SK-N-SH treated with all-trans-retinoic acid at 6 μM for 48 hours (cell line): ENCODE data around the gene ATP8A1.

Experiments used
- ARNTL ChIP-seq: fragments of 450-650 bp; formaldehyde crosslinking; IDR thresholded peaks from 2 replicates; pipeline ENCODE4 v1.5.0; 2020; ENCODE audit warnings: low read depth, mild to moderate bottlenecking, moderate library complexity, borderline replicate concordance
- BACH2 ChIP-seq: fragments of 250-450 bp; sonication (Bioruptor Pico); IDR thresholded peaks from 2 replicates; pipeline ENCODE4 v1.9.0; 2021; ENCODE audit warnings: mild to moderate bottlenecking, borderline replicate concordance
- CSRNP3 ChIP-seq: fragments of 250-450 bp; sonication (Bioruptor Pico); IDR thresholded peaks from 2 replicates; pipeline ENCODE4 v1.5.1; 2021; ENCODE audit warnings: mild to moderate bottlenecking, moderate library complexity
- ESRRG ChIP-seq: fragments of 250-450 bp; sonication (Bioruptor Pico); IDR thresholded peaks from 2 replicates; pipeline ENCODE4 v1.6.1; 2021; ENCODE audit warnings: mild to moderate bottlenecking
- ISL1 ChIP-seq: fragments of 250-450 bp; sonication (Bioruptor Pico); IDR thresholded peaks from 2 replicates; pipeline ENCODE4 v2.1.2; 2022; ENCODE audit warnings: mild to moderate bottlenecking, moderate library complexity
- PATZ1 ChIP-seq: fragments of 250-450 bp; sonication (Bioruptor Pico); IDR thresholded peaks from 2 replicates; pipeline ENCODE4 v1.8.0; 2020; ENCODE audit warnings: mild to moderate bottlenecking, moderate library complexity, borderline replicate concordance
- PPARA ChIP-seq: fragments of 250-450 bp; sonication (Bioruptor Pico); IDR thresholded peaks from 2 replicates; pipeline ENCODE4 v1.5.0; 2020; ENCODE audit warnings: mild to moderate bottlenecking, borderline replicate concordance
- RARB ChIP-seq: fragments of 250-450 bp; sonication (Bioruptor Pico); IDR thresholded peaks from 2 replicates; pipeline ENCODE4 v1.8.0; 2021; ENCODE audit warnings: mild to moderate bottlenecking, moderate library complexity
- TCF4 ChIP-seq: fragments of 250-450 bp; sonication (Bioruptor Pico); IDR thresholded peaks from 2 replicates; pipeline ENCODE4 v1.8.0; 2021; ENCODE audit warnings: mild to moderate bottlenecking, moderate library complexity, borderline replicate concordance
- ZFP3 ChIP-seq: fragments of 250-450 bp; sonication (Bioruptor Pico); IDR thresholded peaks from 2 replicates; pipeline ENCODE4 v1.5.0; 2020; ENCODE audit warnings: mild to moderate bottlenecking, moderate library complexity
- ZFP30 ChIP-seq: fragments of 450-650 bp; formaldehyde crosslinking; IDR thresholded peaks from 2 replicates; pipeline ENCODE4 v1.5.0; 2022; ENCODE audit warnings: mild to moderate bottlenecking, moderate library complexity
- ZNF565 ChIP-seq: fragments of 450-650 bp; formaldehyde crosslinking; conservative IDR thresholded peaks from 2 replicates; pipeline ENCODE4 v1.5.0; 2020; ENCODE audit warnings: low read depth, mild to moderate bottlenecking, moderate library complexity
- TF ChIP-seq, protein P1 (sequence below): fragments of 250-450 bp; sonication (Bioruptor Pico); IDR thresholded peaks from 2 replicates; pipeline ENCODE4 v1.8.0; 2021; ENCODE audit warnings: low read depth, mild to moderate bottlenecking, moderate library complexity, borderline replicate concordance
- TF ChIP-seq, protein P2 (sequence below): fragments of 250-450 bp; sonication (Bioruptor Pico); IDR thresholded peaks from 2 replicates; pipeline ENCODE4 v1.5.1; 2020; ENCODE audit warnings: low read depth, mild to moderate bottlenecking, moderate library complexity

DNA sequence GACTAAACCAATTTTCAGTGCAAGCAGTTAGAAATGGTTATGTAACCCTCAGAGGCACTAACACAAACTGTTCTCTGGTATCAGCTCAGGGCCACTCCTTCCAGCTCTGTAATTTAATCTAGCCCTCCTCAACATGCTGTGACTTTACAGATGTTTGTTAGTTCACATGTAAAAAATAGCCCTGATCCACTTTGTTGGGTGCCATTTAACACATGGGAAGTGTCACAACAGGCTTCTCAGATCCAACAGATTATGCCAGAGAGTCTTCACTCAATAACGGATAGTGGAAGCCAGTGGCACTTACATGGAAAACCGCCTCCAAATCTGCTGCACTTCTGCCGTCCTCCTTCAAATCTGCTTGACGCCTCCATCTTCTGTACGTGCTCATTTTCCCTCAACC lies 51.6 kb downstream of the ATP8A1 start:
- TF ChIP-seq ZNF565 (CRISPR knock-in tag) (no peak), RARB (no peak), ISL1 (CRISPR knock-in tag) (no peak), TCF4 (no peak), PPARA (CRISPR knock-in tag) (no peak), ARNTL (CRISPR knock-in tag) (no peak), CSRNP3 (no peak), ZFP30 (no peak), ZFP3 (CRISPR knock-in tag) (no peak), ESRRG (CRISPR knock-in tag) (no peak), PATZ1 (CRISPR knock-in tag) (no peak), BACH2 (no peak)
- TF ChIP-seq, protein P1, sequence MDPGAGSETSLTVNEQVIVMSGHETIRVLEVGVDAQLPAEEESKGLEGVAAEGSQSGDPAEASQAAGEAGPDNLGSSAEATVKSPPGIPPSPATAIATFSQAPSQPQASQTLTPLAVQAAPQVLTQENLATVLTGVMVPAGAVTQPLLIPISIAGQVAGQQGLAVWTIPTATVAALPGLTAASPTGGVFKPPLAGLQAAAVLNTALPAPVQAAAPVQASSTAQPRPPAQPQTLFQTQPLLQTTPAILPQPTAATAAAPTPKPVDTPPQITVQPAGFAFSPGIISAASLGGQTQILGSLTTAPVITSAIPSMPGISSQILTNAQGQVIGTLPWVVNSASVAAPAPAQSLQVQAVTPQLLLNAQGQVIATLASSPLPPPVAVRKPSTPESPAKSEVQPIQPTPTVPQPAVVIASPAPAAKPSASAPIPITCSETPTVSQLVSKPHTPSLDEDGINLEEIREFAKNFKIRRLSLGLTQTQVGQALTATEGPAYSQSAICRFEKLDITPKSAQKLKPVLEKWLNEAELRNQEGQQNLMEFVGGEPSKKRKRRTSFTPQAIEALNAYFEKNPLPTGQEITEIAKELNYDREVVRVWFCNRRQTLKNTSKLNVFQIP (CRISPR knock-in tag), result no peak
- TF ChIP-seq, protein P2, sequence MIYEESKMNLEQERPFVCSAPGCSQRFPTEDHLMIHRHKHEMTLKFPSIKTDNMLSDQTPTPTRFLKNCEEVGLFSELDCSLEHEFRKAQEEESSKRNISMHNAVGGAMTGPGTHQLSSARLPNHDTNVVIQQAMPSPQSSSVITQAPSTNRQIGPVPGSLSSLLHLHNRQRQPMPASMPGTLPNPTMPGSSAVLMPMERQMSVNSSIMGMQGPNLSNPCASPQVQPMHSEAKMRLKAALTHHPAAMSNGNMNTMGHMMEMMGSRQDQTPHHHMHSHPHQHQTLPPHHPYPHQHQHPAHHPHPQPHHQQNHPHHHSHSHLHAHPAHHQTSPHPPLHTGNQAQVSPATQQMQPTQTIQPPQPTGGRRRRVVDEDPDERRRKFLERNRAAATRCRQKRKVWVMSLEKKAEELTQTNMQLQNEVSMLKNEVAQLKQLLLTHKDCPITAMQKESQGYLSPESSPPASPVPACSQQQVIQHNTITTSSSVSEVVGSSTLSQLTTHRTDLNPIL (CRISPR knock-in tag), result no peak
